Gastroesophageal sphincter (tissue), 3 donors: ENCODE results near the gene SMARCA2.

Experiments used
- CTCF ChIP-seq, 4 experiments: fragments of 200-600 bp in 2 of 4; fragments of 450-650 bp in 2 of 4; sonication (generic) in 1 of 4; IDR thresholded peaks; one replicate each; pipeline ENCODE4 v1.5.1; 2017 to 2019; ENCODE audit warnings: antibody characterized with exemption in 4 of 4, mild to moderate bottlenecking in 2 of 4, moderate library complexity in 2 of 4
- POLR2A ChIP-seq, 2 donors: fragments of 450-650 bp; IDR thresholded peaks; one replicate each; pipeline ENCODE4 v1.6.1; 2017; ENCODE audit warnings: antibody characterized with exemption in 2 of 2, mild to moderate bottlenecking in 2 of 2, moderate library complexity in 1 of 2
- POLR2AphosphoS5 ChIP-seq: sonication (generic); formaldehyde crosslinking; IDR thresholded peaks from one replicate; pipeline ENCODE4 v1.6.1; 2017; ENCODE audit warnings: antibody characterized with exemption

DNA sequence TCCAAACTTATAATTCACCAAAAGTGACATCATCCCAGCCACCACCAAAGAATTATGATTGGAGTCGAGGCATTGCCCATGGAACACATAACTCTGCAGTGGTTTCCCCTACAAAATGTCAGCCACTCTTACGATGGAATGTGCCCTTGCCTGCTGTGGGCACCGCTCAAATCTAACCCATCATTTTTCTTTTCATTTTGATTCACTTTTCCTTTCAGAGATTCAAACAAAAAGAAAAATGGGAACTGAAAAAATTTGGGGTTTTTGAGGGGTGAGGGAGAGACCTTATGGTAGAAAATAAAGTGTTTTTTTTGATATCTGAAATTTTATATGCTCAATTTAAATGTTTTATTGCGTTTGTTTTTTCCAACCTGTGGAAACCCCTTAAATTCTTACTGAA is 28.1 kb downstream of the SMARCA2 start:
- TF ChIP-seq CTCF (IDR thresholded peaks at IDR 0.05) (no peak), POLR2A (IDR thresholded peaks at IDR 0.05) (no peak), POLR2AphosphoS5 (no peak)
